IPS DF 19.7 (cell line): ENCODE results near the gene TSC2.

Experiments used
- DNase-seq: peaks from one replicate; pipeline ENCODE4 v3.0.0-alpha.2; 2013; ENCODE audit warnings: low read depth, low spot score

Gene TSC2

DNA sequence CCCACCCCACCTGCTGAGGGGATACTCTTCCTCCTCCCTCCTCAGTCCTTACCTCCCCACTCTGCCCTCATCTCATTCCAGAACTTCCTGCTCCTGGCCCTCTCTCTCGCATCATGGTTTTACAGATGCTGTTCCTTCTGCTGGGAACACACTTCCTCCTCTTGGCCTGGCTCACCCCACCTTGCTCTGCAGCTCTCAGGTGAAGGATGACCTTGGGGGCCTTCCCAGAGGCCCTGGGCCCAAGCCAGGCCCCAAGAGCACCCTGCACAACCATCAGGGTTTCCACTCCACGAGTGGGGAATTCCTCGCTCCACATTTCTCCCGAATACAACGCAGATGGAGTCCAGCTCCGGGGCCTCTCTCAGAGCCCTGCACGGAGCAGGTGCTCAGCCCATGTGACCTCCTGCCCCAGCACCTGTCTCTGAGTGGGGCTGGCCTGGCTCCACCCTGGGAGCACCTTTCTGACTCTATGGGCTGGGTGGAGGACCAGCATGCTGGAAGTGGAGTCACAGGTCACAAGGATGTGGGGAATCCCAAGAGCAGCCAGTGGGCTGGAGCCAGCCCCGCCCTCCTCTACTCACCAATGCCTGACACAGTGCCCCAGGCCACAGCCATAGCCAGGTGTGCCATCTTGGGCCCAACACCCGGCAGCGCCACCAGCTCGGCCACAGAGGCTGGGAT lies 4.7 kb upstream of the TSC2 start:
- DNase-seq = no peak

DNA sequence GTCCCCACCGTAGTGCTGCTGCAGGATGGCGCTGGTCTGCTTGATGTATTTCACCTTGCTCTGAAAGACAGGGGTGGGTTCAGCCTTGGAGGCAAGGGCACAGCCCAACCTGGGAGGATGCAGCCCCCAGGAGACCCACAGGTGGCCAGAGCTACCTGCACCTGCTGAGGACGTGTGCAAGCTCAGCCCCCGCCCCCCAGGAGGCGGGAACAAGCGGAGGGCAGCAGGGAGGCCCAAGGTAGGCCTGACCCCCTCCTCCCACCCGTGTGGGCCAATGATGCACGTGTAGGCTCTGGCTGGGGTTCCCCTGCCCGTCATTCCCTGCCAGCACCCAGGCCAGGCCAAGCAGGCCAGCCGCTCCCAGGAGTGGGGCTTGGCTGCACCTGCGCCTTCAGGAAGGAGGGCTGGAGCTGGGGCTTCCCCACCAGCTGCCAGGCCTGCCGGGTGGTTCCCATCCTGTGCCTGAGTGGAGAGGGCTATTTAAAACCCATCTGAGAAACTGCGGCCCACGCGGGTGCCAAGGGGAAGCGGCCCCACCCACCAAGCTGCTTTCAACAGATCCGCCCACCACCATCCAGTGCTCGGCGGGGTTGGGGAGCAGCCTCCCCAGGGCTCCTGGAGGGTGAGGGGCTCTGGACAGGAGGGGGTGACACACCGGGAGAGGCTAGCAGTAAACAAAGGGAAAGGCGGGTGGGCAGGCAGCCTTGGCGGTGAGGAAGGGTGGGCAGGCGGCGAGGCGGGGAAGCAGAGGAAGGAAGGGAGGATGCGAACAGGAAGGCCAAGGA lies 3.9 kb upstream of the TSC2 start:
- DNase-seq = no peak

DNA sequence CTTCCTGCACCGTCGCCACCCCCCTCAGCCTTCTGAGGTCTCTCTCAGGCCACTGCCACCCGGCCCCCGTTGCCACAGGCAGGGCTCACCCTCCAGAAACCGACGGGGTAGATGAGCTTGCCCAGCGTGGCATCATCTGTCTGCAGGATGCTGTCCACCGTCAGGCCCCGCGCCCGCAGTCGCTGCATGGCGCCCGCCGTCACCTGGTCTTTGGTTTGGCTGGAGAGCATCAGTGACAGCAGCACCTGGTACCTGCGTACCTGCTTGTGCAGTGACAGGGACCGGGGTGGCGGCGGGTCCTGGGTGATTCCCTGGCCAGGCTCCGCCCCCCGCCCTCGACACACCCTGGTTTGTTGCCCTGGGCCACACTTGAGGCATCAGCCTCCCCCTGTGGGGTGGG lies 3.2 kb upstream of the TSC2 start:
- DNase-seq = no peak

DNA sequence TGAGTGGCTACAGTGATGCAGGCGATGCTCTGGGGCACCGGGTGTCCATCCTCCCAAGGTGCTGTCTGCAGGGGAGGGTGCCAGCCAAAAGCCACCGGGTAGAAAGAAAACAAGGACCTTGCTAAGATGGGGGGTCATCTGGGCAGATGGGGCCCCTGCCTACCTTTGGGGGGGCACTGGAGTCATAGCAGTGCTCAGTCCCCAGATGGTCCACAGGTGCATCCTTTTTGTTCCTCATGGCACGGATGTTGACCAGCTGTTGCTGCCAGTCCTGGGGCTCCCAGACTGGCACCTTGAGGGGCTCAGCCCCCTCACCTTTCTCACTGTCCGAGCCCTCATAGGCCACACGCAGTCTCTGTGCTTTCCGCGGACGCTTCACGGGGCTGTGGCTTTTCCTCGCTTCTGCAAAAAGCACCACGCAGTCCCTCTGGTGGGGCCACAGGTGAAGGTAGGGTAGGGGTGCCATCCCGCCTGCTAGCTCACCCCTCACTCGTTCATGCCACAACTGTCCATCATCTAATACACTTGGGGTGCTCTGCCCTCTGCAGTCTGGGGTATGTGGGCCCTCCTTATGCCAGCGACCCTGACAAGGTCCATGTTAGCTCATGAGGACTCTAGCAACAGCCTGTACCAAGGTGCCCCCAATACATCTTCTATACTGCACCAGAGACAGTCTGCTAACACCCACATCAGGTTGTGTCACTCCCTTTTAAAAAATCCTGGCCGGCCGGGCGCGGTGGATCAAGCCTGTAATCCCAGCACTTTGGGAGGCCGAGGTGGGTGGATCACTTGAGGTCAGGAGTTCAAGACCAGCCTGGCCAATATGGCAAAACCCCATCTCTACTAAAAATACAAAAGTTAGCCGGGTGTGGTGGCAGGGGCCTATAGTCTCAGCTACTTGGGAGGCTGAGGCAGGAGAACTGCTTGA lies 1.6 kb upstream of the TSC2 start:
- no peak for DNase-seq

DNA sequence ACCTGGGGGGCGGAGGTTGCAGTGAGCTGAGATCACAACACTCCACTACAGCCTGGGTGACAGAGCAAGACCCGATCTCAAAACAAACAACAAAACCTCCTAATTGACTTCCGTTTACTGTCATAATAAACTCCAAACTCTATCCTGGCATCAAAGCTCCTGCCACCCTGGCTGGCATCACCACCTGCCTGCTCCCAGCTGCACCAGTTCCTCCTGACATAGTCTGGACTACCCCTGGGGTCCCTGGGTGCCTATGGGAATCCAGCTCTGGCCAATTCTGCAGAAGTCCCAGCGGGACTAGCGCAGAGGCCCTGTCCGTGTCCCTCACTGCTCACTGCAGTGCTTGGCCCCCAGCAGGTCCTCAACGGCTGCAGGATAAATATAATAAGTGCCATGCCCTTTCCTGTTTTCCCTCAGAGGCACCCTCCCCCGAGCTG lies 874 bp upstream of the TSC2 start:
- no peak for DNase-seq

DNA sequence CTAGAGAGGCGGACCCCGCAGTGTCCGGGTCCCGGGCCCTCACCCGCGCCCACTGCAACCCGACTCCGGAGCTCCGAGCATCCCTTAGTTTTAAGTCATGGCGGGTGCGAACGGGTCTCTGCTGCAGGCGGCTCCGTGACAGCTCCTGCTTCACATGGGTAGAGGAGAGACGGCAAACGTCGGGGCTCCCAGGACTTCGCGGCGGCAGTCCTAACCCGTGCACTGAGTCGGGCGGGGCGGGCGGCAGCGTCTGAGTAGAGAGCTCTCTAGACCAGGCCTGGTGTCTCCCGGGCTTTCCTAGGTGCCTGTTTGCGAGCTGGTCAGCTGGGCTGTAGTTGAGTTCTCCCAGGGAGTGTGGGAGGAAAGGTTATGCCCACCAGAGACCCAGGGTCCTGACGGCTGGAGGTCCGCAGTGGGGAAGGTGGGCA lies 345 bp downstream of the TSC2 start:
- no peak for DNase-seq

DNA sequence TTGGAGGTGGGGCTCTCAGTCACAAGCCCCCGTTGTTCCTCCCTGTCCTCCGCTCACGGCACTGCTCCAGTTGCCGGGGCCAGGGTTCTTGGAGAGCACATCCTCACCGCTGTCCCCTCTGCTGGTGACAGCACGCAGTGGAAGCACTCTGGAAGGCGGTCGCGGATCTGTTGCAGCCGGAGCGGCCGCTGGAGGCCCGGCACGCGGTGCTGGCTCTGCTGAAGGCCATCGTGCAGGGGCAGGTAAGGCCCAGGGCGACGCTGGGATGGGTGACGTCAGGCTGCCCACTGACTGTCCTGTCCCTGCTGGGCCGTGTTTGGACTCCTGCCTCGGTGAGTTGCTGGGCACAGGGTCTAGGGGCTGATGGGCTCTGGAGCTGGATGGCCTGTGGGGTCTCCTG lies 5.4 kb downstream of the TSC2 start:
- DNase-seq = no peak

DNA sequence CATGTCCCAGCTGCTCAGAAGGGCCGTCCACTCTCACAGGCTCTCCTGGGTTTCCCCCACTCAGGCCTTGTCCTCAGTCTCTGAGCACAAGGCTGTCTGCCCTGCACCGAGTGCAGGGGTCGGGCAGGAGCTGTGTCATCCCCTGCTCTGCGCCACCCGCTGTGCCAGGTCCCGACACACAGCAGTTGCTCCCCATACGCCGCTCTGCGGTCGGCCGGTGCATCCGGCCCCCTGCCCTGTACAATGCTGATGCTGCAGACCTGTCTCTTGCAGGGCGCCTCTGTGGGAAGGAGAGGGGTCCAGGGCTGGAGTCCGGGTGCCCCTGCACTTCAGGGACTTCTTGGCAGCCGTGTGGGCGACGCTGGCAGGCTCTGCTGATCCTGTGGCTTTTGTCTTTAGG lies 6.1 kb downstream of the TSC2 start:
- no peak for DNase-seq

DNA sequence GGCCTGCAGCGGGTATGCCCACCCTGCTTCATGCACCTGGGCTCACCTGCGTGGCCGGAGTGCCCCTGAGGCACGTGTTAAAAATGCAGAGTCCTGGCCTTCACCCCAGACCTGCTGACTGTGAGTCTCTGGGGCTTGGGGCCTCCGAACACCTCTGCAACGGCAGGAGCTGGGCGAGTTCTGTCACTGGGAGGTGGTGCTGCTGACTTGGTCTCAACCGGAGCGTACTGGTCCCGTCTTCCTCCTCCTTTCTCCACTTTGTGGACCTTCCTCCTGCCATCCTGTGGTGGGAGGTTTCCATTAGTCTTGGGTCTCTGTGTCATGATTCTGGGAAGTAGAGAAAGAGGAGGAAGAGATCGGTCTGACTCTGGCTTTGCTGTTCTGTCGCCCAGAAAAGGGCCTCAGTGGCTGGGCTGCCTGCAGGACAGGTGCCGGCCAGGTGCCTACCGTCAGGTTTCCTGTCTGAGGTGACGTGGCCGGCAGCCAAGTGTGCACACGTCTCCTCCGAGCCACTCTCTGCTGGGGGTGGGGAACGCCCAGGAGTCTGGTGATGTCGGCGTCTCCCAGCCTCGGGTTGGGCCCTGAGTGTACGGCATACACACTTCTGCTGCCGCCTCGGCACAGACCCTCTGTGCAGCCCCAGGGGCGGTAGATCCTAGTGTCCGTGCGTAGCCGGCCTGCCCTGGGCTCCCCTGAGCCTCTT lies 6.9 kb downstream of the TSC2 start:
- DNase-seq = no peak

DNA sequence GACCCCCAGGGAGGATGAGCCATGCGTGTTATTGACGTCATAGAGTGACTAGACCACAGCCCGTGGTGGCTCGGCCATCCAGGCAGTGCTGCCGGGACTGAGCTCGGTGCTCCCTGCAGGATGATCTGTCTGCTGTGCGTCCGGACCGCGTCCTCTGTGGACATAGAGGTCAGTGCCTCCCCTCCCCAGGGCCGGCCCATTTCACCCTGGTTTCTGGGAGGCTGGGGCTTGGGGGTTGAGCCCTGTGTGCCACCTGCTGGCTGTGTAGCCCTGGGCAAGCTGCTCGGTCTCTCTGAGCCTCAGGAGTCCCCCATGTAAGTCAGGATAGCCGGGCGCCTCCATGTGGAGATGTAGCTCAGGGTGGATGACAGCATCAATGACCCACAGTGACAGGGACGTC lies 8.3 kb downstream of the TSC2 start:
- no peak for DNase-seq

DNA sequence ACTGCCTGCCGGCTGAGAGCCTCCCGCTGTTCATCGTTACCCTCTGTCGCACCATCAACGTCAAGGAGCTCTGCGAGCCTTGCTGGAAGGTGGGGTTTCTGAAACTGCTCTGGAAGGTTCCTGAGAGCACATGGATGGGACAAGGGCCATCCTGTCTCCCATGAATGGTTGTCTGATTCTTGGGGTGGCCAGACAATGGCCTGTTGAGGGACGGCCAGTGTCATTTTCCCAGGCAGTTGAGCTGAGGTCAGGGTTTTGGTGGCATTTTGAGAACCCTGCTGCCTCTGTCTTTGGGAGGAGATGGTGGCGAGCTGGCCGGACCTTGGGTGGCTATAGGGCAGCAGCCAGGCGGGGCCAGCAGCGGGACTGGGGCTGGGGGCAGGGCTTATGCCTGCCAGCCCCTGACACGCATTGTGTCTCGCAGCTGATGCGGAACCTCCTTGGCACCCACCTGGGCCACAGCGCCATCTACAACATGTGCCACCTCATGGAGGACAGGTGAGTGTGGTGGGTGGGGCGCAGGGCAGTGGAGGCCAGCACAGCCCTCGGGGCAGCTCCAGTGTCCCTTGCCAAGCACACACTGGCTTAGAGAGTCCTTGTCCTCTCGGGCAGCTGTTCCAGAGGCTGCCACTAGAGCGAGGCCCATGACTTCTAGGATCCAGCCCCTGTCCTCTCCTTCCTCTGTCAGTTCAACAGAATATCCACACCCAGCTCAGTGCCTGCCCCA lies 9.1 kb downstream of the TSC2 start:
- no peak for DNase-seq

DNA sequence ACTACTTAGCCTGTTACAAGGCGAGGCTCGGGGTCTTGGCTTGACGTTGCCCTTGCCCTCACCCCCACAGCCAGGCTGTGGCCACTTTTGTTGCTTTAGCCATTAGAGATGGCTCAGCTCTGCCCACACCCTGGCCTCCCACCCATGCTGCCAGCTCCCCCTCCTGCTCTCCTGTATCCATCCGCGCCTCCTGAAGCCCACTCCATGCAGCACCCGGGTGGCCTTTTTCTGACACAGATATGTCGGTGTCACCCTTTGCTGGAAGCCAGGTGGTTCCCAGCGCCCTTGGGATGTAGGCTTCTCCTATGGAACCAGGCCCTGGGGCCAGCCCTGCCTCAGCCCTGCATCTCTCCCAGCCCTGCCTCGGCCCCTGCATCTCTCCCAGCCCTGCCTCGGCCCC lies 9.7 kb downstream of the TSC2 start:
- DNase-seq = no peak

DNA sequence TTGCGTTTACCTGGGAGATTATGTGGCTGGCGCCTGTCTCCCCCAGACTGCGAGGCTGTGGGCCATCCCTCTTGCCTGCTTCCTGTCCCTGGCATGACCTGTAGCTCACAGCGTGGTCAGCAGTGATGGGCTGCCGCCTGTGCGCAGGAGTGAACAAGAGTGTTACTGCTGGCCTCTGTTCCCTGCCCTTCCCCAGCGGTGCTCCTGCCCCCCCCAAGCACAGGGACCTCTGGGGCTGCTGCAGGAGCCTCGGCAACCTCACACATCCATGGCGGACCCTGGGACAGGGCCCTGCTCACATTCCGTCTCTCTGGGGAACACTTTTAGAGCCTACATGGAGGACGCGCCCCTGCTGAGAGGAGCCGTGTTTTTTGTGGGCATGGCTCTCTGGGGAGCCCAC lies 10.6 kb downstream of the TSC2 start:
- no peak for DNase-seq

DNA sequence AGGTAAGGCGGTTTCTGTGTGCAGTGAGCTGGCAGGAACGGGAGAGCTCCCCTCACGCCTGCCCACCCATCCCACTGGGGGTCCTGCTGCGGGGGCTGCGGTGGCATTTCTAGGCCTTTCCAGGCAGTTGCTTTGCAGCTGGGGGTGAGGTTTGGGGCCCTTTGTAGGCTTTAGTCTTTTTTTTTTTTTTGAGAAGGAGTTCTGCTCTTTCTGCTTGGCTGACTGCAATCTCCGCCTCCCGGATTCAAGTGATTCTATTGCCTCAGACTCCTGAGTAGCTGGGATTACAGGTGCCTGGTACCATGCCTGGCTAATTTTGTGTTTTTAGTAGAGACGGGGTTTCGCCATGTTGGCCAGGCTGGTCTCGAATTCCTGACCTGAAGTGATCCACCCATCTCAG lies 11.1 kb downstream of the TSC2 start:
- no peak for DNase-seq

DNA sequence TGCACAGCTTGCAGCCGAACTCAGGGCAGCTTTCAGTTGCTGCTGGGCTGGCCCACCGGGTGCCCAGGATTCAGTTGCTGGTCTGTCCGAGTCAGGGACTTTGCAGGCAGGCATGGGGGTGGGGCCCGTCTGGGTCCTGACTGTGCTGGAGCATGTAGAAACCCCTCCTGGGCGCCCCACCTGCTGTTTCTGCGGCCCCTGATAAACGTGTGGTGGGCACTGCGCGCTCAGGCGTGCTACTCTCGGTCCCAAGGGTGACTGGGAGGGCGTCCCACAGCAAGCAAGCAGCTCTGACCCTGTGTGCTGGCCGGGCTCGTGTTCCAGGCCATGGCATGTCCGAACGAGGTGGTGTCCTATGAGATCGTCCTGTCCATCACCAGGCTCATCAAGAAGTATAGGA lies 12.6 kb downstream of the TSC2 start:
- DNase-seq = no peak

DNA sequence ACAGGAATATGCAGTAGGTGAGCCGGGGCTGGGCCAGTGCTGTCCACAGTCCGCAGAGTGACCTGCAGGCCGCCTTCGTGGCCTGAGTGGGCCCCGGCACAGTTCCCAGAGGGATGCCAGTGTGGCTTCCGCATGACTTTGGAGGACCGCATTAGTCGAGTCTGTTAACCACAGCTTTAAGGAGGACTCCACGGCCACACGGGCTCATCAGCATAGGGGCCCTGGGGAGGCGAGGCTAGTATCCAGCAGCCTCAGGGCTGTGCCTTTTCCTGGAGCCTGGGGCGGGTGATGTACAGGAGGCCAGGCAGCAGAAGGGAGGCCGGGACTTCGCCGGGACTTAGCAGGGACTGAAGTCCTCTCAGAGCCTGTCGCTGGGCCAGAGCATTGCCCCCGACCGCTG lies 13.2 kb downstream of the TSC2 start:
- DNase-seq = no peak

DNA sequence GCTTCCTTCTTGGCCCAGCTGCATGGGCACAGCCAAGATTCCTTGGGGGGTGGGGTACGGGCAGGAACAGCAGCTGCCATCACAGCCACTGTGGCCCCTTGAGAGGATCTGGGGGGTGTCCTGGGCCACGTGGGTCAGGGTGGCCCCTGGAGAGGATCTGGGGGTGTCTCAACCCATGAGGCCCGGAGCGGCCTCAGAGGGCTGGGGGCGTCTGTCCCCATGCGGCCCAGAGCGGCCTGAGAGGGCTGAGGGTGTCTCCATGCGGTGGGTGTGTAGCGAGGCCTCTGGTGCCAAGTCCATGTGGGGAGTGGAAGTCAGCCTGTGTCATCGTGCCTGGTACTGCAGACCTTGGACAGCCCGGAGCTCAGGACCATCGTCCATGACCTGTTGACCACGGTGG lies 13.7 kb downstream of the TSC2 start:
- no peak for DNase-seq

DNA sequence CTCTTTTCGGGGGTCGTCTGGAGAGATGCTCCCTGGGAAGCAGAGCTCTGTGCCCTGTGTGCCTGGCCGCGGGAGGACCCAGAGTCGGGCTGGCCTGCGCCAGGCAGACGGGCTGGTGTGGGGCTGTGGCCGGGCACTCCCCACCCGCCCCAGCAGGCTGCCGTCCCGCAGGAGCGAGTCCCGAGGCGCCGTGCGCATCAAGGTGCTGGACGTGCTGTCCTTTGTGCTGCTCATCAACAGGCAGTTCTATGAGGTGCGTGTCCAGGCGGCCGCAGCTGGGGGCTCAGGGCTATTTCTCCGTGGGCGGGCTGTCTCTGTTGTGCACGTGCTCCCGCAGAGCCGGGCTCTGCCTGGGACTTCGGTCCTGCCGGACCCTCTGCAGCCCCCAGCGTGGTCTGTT lies 15.0 kb downstream of the TSC2 start:
- no peak for DNase-seq

DNA sequence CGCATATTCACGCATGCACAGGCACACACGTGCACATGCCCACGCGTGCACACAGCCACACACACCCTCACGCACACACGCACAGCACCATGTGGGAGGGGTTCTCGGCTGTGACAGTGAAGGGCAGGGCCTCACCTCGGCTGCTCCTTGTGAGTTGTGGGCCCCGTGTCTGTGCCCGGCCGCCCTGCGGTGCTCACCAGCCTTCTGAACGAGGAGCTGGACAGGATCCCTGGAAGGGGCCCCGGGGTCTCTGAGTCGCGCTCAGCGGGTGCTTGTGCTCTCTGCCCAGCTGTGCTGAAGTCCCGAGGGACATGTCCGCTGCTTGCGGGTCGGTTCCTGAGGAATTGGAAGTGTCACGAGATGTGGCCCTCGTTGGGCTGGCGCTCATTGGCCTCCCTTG lies 16.1 kb downstream of the TSC2 start:
- no peak for DNase-seq

DNA sequence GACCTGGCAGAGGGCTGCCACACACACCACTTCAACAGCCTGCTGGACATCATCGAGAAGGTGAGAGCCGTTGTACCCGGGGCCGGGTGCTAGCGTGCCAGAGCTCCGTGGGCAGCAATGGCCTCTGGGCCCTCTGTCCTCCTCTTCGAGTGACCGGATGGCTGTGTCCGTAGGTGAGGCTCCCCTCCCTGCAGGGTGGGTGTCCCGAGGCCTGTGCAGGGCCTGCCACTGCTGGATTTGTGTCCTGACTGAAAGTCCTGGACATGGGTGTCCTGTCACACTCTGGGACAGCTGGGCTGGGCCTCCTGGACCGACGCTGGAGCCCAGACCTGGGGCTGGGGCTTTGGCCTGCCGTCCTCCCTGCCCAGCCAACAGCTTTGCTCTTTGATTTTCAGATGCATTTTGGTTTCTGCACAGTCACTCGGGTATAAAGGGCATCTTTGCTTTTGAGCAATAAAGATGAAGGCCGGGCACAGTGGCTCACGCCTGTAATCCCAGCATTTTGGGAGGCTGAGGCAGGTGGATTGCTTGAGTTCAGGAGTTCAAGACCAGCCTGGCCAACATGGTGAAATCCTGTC lies 16.7 kb downstream of the TSC2 start:
- DNase-seq = no peak

DNA sequence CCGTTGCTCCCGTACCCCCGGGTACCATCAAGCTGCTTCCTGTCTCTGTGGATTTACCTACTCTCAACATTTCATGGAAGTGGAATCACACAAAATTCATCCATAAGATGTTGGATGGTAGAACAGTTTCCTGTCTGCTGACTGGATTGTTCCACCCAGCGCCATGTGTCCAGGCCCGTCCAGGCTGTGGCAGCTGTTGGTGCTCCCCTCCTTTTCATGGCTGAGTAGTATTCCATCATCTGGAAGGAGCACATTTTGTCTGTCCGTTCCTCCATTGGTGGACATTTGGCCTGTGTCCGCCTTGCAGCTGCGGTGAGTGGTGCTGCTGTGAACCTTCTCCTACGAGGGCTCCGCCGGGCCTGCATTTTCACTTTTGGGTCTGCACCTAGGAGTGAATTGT lies 18.4 kb downstream of the TSC2 start:
- DNase-seq = no peak
